ENCODE measurements around the gene GRIA1.

Gene GRIA1

GRCh38 chr5:153625826-153626354 lies 135.4 kb downstream of the GRIA1 start:
- DNase-seq (ENCODE audit: low read depth, low spot score), result no peak
- no peak overlapping the region for H3K4me3 ChIP-seq (ENCODE audit: low read depth, low read length)
- in situ Hi-C loops (cut with HindIII; ENCODE audit: low sequenced_read_pairs), result no loop called here
- TF ChIP-seq CTCF (IDR thresholded peaks at IDR 0.05; ENCODE audit: low read depth, low read length), result no peak

- TF ChIP-seq CTCF (IDR thresholded peaks at IDR 0.05; ENCODE audit: low read depth, low read length), result no peak
- DNase-seq (ENCODE audit: low read depth, low spot score), result no peak
- H3K4me3 ChIP-seq (ENCODE audit: low read depth, low read length), result no peak overlapping the region
- in situ Hi-C loops (cut with HindIII; ENCODE audit: low sequenced_read_pairs), result no loop called here
Measured at GRCh38 chr5:153626836-153627235, 136.4 kb downstream of the GRIA1 start.

- DNase-seq (ENCODE audit: low read depth, low spot score), result peak; percentile 95
- in situ Hi-C loops (cut with HindIII; ENCODE audit: low sequenced_read_pairs), result no loop called here
- H3K4me3 ChIP-seq (ENCODE audit: low read depth, low read length), result no peak overlapping the region
- TF ChIP-seq CTCF (IDR thresholded peaks at IDR 0.05; ENCODE audit: low read depth, low read length), result peak; percentile 49
Measured at GRCh38 chr5:153629027-153629895, 138.8 kb downstream of the GRIA1 start.

GRCh38 chr5:153630546-153630945 lies 140.1 kb downstream of the GRIA1 start:
- H3K4me3 ChIP-seq (ENCODE audit: low read depth, low read length), result no peak overlapping the region
- in situ Hi-C loops (cut with HindIII; ENCODE audit: low sequenced_read_pairs), result no loop called here
- DNase-seq (ENCODE audit: low read depth, low spot score), result no peak
- no peak for TF ChIP-seq CTCF (IDR thresholded peaks at IDR 0.05; ENCODE audit: low read depth, low read length)

- in situ Hi-C loops (cut with HindIII; ENCODE audit: low sequenced_read_pairs), result no loop called here
- DNase-seq (ENCODE audit: low read depth, low spot score), result no peak
- H3K4me3 ChIP-seq (ENCODE audit: low read depth, low read length), result no peak overlapping the region
- TF ChIP-seq CTCF (IDR thresholded peaks at IDR 0.05; ENCODE audit: low read depth, low read length), result no peak
Measured at GRCh38 chr5:153632748-153633290, 142.3 kb downstream of the GRIA1 start.

GRCh38 chr5:153636670-153637451 lies 146.4 kb downstream of the GRIA1 start:
- in situ Hi-C loops (cut with HindIII; ENCODE audit: low sequenced_read_pairs), result no loop called here

More at GRCh38 chr5:153636670-153637451, 146.4 kb downstream of the GRIA1 start:
- H3K4me3 ChIP-seq (ENCODE audit: low read depth, low read length), result no peak overlapping the region
- TF ChIP-seq CTCF (IDR thresholded peaks at IDR 0.05; ENCODE audit: low read depth, low read length), result no peak
- no peak for DNase-seq (ENCODE audit: low read depth, low spot score)

Measured in astrocyte of the spinal cord (primary cell).